ENCODE results near the gene ARHGEF5. TPM values are rescaled to one million over a fixed set of nuclear protein-coding genes. Genes with fewer than 3 reads are reported as not detected.

Gene ARHGEF5
- total RNA-seq, 4 donors from 2014 or later: 49.6 to 112 (median 64.3) TPM

DNA sequence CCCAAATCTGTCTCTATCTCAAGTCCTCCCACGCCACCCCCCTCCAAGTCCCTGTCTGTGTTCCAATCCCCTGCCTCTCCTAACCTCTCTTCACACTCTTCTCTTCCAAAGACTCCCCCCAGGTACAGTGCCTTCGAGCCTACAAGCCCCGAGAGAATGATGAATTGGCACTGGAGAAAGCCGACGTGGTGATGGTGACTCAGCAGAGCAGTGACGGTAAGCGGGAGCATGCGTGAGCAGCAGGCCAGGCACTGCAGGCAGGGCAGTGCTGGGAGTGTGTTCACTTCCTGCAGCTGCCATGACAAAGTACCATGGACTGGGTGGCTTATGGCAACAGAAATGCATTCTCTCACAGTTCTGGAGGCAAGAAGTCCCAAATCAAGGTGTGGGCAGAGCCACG lies 23.4 kb downstream of the ARHGEF5 start:
- no peak overlapping the region for H3K4me3 ChIP-seq
- in situ Hi-C loops (cut with MboI; ENCODE audit: low pct_ligation_motif_present in 1 of 4, low pct_unique_long_range_greater_than_20kb in 1 of 4, low sequenced_read_pairs in 3 of 4) (loop anchor here in 1 of 4 donors (25.0 kb wide), 1 partner anchor 216 kb away; no protein-coding TSS in a partner anchor), intact Hi-C loops (cut with DNase I; ENCODE audit: low total_unique reads) (no loop called here)
- no peak for DNase-seq
- no peak overlapping the region for H3K27ac ChIP-seq
- no peaks in the 10 kb centered on the region for H3K9me3 ChIP-seq
- H3K4me1 ChIP-seq: peaks cover 0 to 3% (median 0%) of the 10 kb centered on the region in 4 donors
- WGBS, 2 donors (ENCODE audit: low coverage in 1 of 2): 73 to 95% methylated on average over 3 to 9 of the region's 9 CpGs
- no peaks in the 10 kb centered on the region for H3K27me3 ChIP-seq
- H3K36me3 ChIP-seq: peaks cover 0 to 8% (median 3%) of the 10 kb centered on the region in 4 donors
- TF ChIP-seq EP300 (IDR thresholded peaks at IDR 0.05; ENCODE audit: low read depth) (no peak), POLR2A (IDR thresholded peaks at IDR 0.05) (no peak), POLR2AphosphoS5 (IDR thresholded peaks at IDR 0.05) (no peak)
- TF ChIP-seq, protein P1, sequence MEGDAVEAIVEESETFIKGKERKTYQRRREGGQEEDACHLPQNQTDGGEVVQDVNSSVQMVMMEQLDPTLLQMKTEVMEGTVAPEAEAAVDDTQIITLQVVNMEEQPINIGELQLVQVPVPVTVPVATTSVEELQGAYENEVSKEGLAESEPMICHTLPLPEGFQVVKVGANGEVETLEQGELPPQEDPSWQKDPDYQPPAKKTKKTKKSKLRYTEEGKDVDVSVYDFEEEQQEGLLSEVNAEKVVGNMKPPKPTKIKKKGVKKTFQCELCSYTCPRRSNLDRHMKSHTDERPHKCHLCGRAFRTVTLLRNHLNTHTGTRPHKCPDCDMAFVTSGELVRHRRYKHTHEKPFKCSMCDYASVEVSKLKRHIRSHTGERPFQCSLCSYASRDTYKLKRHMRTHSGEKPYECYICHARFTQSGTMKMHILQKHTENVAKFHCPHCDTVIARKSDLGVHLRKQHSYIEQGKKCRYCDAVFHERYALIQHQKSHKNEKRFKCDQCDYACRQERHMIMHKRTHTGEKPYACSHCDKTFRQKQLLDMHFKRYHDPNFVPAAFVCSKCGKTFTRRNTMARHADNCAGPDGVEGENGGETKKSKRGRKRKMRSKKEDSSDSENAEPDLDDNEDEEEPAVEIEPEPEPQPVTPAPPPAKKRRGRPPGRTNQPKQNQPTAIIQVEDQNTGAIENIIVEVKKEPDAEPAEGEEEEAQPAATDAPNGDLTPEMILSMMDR (IDR thresholded peaks at IDR 0.05): no peak

DNA sequence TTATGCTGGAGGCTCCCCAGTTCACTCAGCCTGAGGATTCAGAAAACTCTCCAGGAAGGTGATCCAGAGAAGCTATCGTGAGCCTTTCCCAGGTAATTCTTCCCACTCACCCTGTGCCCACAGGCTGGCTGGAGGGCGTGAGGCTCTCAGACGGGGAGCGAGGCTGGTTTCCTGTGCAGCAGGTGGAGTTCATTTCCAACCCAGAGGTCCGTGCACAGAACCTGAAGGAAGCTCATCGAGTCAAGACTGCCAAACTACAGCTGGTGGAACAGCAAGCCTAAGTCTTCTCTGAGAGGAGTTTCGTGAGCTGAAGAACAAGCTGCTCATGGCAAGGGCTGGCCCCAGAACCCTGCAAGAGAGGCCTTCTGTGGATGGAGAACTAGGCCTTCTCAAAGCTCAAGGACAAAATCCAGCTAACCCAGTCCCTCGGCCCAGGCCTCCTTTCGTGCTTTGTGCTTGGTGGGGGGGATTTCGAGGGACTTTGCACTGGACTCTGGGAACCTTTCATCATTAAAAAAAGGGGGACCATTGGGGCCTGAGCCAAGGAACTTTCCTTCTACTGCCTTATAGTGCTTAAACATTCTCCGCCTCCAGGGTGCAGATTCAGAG lies 24.7 kb downstream of the ARHGEF5 start:
- peaks cover 0 to 14% (median 8%) of the 10 kb centered on the region in 4 donors for H3K4me1 ChIP-seq
- H3K9me3 ChIP-seq: no peaks in the 10 kb centered on the region
- intact Hi-C loops (cut with DNase I; ENCODE audit: low total_unique reads) (no loop called here), in situ Hi-C loops (cut with MboI; ENCODE audit: low pct_ligation_motif_present in 1 of 4, low pct_unique_long_range_greater_than_20kb in 1 of 4, low sequenced_read_pairs in 3 of 4) (loop anchor here in 1 of 4 donors (25.0 kb wide), 1 partner anchor 218 kb away; no protein-coding TSS in a partner anchor)
- no peak for DNase-seq
- TF ChIP-seq, protein P1 (IDR thresholded peaks at IDR 0.05): no peak
- TF ChIP-seq POLR2A (IDR thresholded peaks at IDR 0.05) (no peak), POLR2AphosphoS5 (IDR thresholded peaks at IDR 0.05) (no peak), EP300 (IDR thresholded peaks at IDR 0.05; ENCODE audit: low read depth) (no peak)
- peaks cover 0 to 8% (median 3%) of the 10 kb centered on the region in 4 donors for H3K36me3 ChIP-seq
- no peaks in the 10 kb centered on the region for H3K27me3 ChIP-seq
- 89 to 95% methylated on average over 4 to 10 of the region's 11 CpGs for WGBS, 2 donors (ENCODE audit: low coverage in 1 of 2)
- H3K4me3 ChIP-seq: no peak overlapping the region
- no peak overlapping the region for H3K27ac ChIP-seq

DNA sequence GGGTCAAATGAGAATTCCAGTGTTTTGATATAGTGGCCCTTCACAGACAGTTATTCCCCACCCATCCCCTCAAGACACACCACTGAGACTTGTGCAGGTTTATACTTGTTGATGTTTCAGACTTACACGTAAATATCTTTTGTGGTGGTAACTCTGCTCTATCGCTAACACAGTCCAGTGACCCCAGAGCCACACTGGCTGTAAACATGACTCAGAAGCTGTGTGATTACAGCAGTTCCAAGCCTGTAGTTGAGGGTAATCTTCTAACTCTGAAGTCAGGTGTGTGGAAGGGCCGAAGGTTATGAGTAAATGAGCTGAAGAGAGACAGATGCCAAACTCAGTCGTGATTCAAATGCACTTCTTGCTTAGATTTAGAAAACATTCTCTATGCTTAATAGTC lies 28.9 kb downstream of the ARHGEF5 start:
- Histone ChIP-seq H3K9me3 (no peaks in the 10 kb centered on the region), H3K36me3 (peaks cover 0 to 8% (median 0%) of the 10 kb centered on the region in 4 donors), H3K4me3 (no peak overlapping the region), H3K4me1 (peaks cover 0 to 17% (median 9%) of the 10 kb centered on the region in 4 donors), H3K27me3 (no peaks in the 10 kb centered on the region), H3K27ac (peak overlapping the region; percentile 42 to 70 (median 60))
- WGBS, 2 donors (ENCODE audit: low coverage in 1 of 2): 36 to 46% methylated on average over 4 of the region's 4 CpGs
- DNase-seq: peak; percentile 56
- in situ Hi-C loops (cut with MboI; ENCODE audit: low pct_ligation_motif_present in 1 of 4, low pct_unique_long_range_greater_than_20kb in 1 of 4, low sequenced_read_pairs in 3 of 4): loop anchor here in 1 of 4 donors (25.0 kb wide), 1 partner anchor 222 kb away; no protein-coding TSS in a partner anchor
- peak in 2 of 3 donors; percentile 31 to 58 for TF ChIP-seq POLR2AphosphoS5 (IDR thresholded peaks at IDR 0.05)
- no peak for TF ChIP-seq EP300 (IDR thresholded peaks at IDR 0.05; ENCODE audit: low read depth)
- intact Hi-C loops (cut with DNase I; ENCODE audit: low total_unique reads): no loop called here

DNA sequence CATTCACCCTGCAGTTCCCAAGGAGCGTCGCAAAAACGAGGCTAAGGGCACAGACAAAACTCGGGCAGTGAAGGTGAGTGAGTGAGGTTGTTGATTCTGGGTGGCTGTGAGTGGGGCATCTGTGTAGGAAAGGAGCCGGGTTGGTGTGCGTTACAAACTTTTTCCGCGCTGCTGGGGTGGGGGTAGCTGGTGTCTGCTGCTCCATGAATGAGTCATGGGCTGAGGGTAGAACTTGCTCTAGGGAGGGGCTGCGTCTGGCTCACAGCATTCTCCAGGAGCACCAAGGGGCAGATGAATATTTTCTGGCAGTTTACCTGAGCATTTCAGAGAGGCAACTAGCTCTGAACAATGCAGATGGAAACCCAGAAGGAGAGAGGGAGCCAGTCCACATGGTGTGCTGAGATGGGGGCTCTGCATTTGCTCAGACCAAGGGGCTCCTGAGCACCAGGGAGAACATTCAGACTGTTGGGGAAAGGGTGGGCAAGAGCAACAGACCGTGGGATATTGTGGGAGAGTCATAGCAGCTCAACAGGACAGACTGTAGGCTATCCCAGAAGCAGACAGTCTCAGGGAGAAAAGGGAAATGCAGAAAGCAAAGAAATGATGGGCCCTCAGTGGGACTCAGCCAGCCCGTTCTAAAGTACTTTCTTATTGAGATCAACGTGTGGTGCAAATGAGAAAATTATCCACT lies 29.5 kb downstream of the ARHGEF5 start:
- Histone ChIP-seq H3K4me3 (no peak overlapping the region), H3K9me3 (no peaks in the 10 kb centered on the region), H3K36me3 (peaks cover 0 to 6% (median 0%) of the 10 kb centered on the region in 4 donors), H3K27me3 (no peaks in the 10 kb centered on the region), H3K27ac (peak overlapping the region; percentile 42 to 70 (median 60)), H3K4me1 (peaks cover 0 to 17% (median 9%) of the 10 kb centered on the region in 4 donors)
- intact Hi-C loops (cut with DNase I; ENCODE audit: low total_unique reads): no loop called here
- DNase-seq: peak; percentile 38
- WGBS, 2 donors (ENCODE audit: low coverage in 1 of 2): 37 to 50% methylated on average over 10 to 12 of the region's 12 CpGs
- in situ Hi-C loops (cut with MboI; ENCODE audit: low pct_ligation_motif_present in 1 of 4, low pct_unique_long_range_greater_than_20kb in 1 of 4, low sequenced_read_pairs in 3 of 4): loop anchor here in 1 of 4 donors (25.0 kb wide), 1 partner anchor 222 kb away; no protein-coding TSS in a partner anchor
- no peak for TF ChIP-seq POLR2A (IDR thresholded peaks at IDR 0.05)
- TF ChIP-seq, protein P1 (IDR thresholded peaks at IDR 0.05): no peak
- no peak for TF ChIP-seq POLR2AphosphoS5 (IDR thresholded peaks at IDR 0.05)
- no peak for TF ChIP-seq EP300 (IDR thresholded peaks at IDR 0.05; ENCODE audit: low read depth)
